Measurements from ENCODE around the gene ARMH3.

The ARMH3 gene

DNA sequence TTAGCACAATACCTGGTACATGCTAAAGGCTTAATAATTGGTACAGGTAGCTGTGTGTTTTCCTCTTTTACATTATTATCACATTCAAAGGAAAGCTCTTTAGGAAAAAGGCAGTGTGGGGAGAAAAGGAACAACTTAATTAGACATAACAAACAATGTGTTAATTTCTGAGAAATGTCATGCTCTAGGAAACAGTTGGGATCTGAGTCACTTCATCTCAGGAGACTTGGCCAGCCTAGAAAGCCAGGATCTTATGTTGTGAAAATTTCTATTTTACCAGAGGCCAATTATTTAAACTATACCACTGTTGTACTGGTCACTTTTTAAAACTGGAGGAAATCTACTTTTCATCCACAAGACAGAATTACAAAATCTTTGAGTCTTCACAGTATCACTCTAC lies 39.6 kb downstream of the ARMH3 start:
- Histone ChIP-seq H4K20me1 (ENCODE audit: insufficient read depth, low read length) (no peaks in the 10 kb centered on the region), H3K79me2 (ENCODE audit: low read length) (no peaks in the 10 kb centered on the region), H3K36me3 (replicated peaks; ENCODE audit: insufficient read depth, low read length) (no peaks in the 10 kb centered on the region), H3K4me3 (ENCODE audit: low read length) (no peak overlapping the region), H3K9me3 (replicated peaks; ENCODE audit: insufficient read depth, low read length) (no peaks in the 10 kb centered on the region), H3K9me2 (replicated peaks; ENCODE audit: insufficient read depth, low read length) (no peaks in the 10 kb centered on the region), H3K4me1 (ENCODE audit: low read length) (no peaks in the 10 kb centered on the region), H2AFZ (ENCODE audit: low read length) (no peak overlapping the region), H3F3A (ENCODE audit: insufficient read depth, low read length) (no peaks in the 10 kb centered on the region), H3K27me3 (replicated peaks; ENCODE audit: insufficient read depth, low read length) (no peaks in the 10 kb centered on the region), H3K4me2 (ENCODE audit: low read depth, low read length) (no peak overlapping the region), H3K9ac (ENCODE audit: low read length) (no peak overlapping the region), H3K27ac (ENCODE audit: low read length) (no peak overlapping the region)
- no peak for DNase-seq
- TF ChIP-seq, protein P1, sequence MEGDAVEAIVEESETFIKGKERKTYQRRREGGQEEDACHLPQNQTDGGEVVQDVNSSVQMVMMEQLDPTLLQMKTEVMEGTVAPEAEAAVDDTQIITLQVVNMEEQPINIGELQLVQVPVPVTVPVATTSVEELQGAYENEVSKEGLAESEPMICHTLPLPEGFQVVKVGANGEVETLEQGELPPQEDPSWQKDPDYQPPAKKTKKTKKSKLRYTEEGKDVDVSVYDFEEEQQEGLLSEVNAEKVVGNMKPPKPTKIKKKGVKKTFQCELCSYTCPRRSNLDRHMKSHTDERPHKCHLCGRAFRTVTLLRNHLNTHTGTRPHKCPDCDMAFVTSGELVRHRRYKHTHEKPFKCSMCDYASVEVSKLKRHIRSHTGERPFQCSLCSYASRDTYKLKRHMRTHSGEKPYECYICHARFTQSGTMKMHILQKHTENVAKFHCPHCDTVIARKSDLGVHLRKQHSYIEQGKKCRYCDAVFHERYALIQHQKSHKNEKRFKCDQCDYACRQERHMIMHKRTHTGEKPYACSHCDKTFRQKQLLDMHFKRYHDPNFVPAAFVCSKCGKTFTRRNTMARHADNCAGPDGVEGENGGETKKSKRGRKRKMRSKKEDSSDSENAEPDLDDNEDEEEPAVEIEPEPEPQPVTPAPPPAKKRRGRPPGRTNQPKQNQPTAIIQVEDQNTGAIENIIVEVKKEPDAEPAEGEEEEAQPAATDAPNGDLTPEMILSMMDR (IDR thresholded peaks at IDR 0.05; ENCODE audit: low read length): no peak
- no peak for TF ChIP-seq EZH2phosphoT487 (IDR thresholded peaks at IDR 0.05; ENCODE audit: low read length)
- no peak for TF ChIP-seq EZH2 (optimal IDR thresholded peaks at IDR 0.05; ENCODE audit: low read depth, low read length)

DNA sequence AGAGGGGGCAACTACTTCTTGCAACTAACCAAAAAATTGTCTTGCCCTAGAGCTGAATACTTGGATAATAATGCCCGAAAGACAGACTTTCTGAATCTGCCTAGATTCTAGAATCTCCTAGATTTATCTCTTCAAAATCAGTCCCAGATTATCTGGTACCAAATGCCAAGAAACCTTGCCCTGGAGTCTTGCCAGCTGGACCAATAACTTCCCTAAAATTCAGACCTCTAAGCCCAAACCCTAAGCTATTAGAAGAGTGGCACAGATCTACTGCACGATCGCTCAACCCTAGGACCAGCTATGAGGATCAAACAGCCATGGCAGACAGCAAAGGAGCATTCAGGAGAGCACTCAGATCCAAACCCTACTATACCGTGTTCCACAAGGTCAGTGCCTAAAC lies 45.0 kb downstream of the ARMH3 start:
- H4K20me1 ChIP-seq (ENCODE audit: insufficient read depth, low read length): no peaks in the 10 kb centered on the region

DNA sequence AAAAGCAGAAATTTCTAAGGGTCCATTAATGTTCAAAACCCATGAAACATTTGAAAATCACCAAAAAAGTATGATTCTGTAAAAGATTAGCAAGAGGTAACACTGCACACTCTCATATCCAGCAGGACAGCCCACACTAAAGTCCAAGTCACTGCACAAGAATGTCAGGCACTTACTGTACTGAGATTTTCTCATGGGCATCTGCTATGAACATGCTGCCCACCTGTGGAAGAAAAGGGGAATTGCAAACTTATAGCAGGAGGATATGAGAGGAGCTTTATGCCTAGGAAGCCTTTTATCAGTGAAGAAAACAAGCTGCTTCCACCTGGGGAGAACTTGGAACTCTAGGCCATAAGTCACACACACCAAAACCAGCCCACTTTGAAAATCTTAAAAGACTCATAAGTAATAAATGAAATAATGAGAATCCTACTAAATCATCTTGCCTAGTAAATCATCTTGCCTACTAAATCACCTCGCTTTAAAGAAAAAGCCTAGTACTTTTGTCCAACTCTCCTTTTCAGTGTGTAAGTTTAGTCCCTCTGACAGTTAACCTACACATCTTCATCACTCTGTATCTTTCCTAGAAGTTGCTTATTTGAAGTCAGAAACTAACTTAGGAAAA lies 46.1 kb downstream of the ARMH3 start:
- DNase-seq: peak; percentile 80
- Histone ChIP-seq H3K4me3 (ENCODE audit: low read length) (no peak overlapping the region), H3K9ac (ENCODE audit: low read length) (no peak overlapping the region), H3K9me2 (replicated peaks; ENCODE audit: insufficient read depth, low read length) (no peaks in the 10 kb centered on the region), H3K27me3 (replicated peaks; ENCODE audit: insufficient read depth, low read length) (no peaks in the 10 kb centered on the region), H3K79me2 (ENCODE audit: low read length) (no peaks in the 10 kb centered on the region), H3F3A (ENCODE audit: insufficient read depth, low read length) (no peaks in the 10 kb centered on the region), H3K4me2 (ENCODE audit: low read depth, low read length) (no peak overlapping the region), H2AFZ (ENCODE audit: low read length) (no peak overlapping the region), H3K27ac (ENCODE audit: low read length) (no peak overlapping the region), H3K36me3 (replicated peaks; ENCODE audit: insufficient read depth, low read length) (no peaks in the 10 kb centered on the region), H3K9me3 (replicated peaks; ENCODE audit: insufficient read depth, low read length) (no peaks in the 10 kb centered on the region), H4K20me1 (ENCODE audit: insufficient read depth, low read length) (no peaks in the 10 kb centered on the region), H3K4me1 (ENCODE audit: low read length) (no peaks in the 10 kb centered on the region)
- TF ChIP-seq, protein P1 (IDR thresholded peaks at IDR 0.05; ENCODE audit: low read length): peak; percentile 90
- no peak for TF ChIP-seq EZH2phosphoT487 (IDR thresholded peaks at IDR 0.05; ENCODE audit: low read length)

More for the DNA sequence above, 45.0 kb downstream of the ARMH3 start:
- no peaks in the 10 kb centered on the region for H3K79me2 ChIP-seq (ENCODE audit: low read length)
- no peak overlapping the region for H3K27ac ChIP-seq (ENCODE audit: low read length)
- no peaks in the 10 kb centered on the region for H3K9me2 ChIP-seq (replicated peaks; ENCODE audit: insufficient read depth, low read length)
- H3K4me1 ChIP-seq (ENCODE audit: low read length): no peaks in the 10 kb centered on the region
- H3F3A ChIP-seq (ENCODE audit: insufficient read depth, low read length): no peaks in the 10 kb centered on the region
- no peaks in the 10 kb centered on the region for H3K36me3 ChIP-seq (replicated peaks; ENCODE audit: insufficient read depth, low read length)
- H3K4me3 ChIP-seq (ENCODE audit: low read length): no peak overlapping the region
- H2AFZ ChIP-seq (ENCODE audit: low read length): no peak overlapping the region
- TF ChIP-seq, protein P1 (IDR thresholded peaks at IDR 0.05; ENCODE audit: low read length): no peak
- TF ChIP-seq EZH2phosphoT487 (IDR thresholded peaks at IDR 0.05; ENCODE audit: low read length) (no peak), EZH2 (optimal IDR thresholded peaks at IDR 0.05; ENCODE audit: low read depth, low read length) (no peak)
- no peak overlapping the region for H3K9ac ChIP-seq (ENCODE audit: low read length)
- H3K9me3 ChIP-seq (replicated peaks; ENCODE audit: insufficient read depth, low read length): no peaks in the 10 kb centered on the region
- DNase-seq: no peak
- no peaks in the 10 kb centered on the region for H3K27me3 ChIP-seq (replicated peaks; ENCODE audit: insufficient read depth, low read length)
- H3K4me2 ChIP-seq (ENCODE audit: low read depth, low read length): no peak overlapping the region
